C4-2B (cell line): ENCODE results near the gene ITFG2.
"Not testable (repeated sequence)": the region's sequence is repeated elsewhere in the genome, so short reads cannot be mapped to it uniquely, and the experiment has no call there.

Source experiments
- CTCF ChIP-seq: fragments of 450-650 bp; conservative IDR thresholded peaks from 2 replicates; pipeline ENCODE4 v1.5.1; 2017; ENCODE audit warnings: mild to moderate bottlenecking
- ZFX ChIP-seq: fragments of 450-650 bp; IDR thresholded peaks from 2 replicates; pipeline ENCODE4 v1.6.1; 2017

- TF ChIP-seq CTCF, ZFX: not testable (repeated sequence)
These were observed 56.6 kb downstream of the ITFG2 start for GRCh38 chr12:2868986-2869632.
